Keratinocyte (primary cell): ENCODE data around the gene SKP2.

Experiments
- CTCF ChIP-seq, 3 experiments: IDR thresholded peaks in 1 of 3; conservative IDR thresholded peaks in 1 of 3; optimal IDR thresholded peaks in 1 of 3; 2 replicates in 2 of 3; 3 replicates in 1 of 3; pipeline versions ENCODE3 to v1.5.1; 2011; ENCODE audit warnings: low read length in 3 of 3, mild to moderate bottlenecking in 3 of 3, moderate library complexity in 2 of 3, control low read depth in 1 of 3, inconsistent platforms in 1 of 3; ENCODE audit not compliant: insufficient read depth in 2 of 3; ENCODE audit errors: extremely low read depth in 1 of 3
- EZH2 ChIP-seq: IDR thresholded peaks from one replicate; pipeline ENCODE4 v1.6.1; 2012; ENCODE audit warnings: inconsistent platforms, mild to moderate bottlenecking, low read length, moderate library complexity

- no peak for TF ChIP-seq CTCF (optimal IDR thresholded peaks at IDR 0.05 in 1 of 3, IDR thresholded peaks at IDR 0.05 in 1 of 3, conservative IDR thresholded peaks at IDR 0.05 in 1 of 3; ENCODE audit: extremely low read depth in 1 of 3, insufficient read depth in 2 of 3, low read length in 3 of 3)
- no peak for TF ChIP-seq EZH2
Observed at GRCh38 chr5:36228505-36228904, 76.6 kb downstream of the SKP2 start.
